C4-2B (cell line): ENCODE measurements around the gene DUSP9.

ENCODE experiments used
- H3K27ac ChIP-seq: fragments of 450-650 bp; 2 replicates; pipeline ENCODE4 v1.5.1; 2017
- ZFX ChIP-seq: fragments of 450-650 bp; IDR thresholded peaks from 2 replicates; pipeline ENCODE4 v1.6.1; 2017
- TF ChIP-seq, protein P1 (sequence below): fragments of 450-650 bp; conservative IDR thresholded peaks from 2 replicates; pipeline ENCODE4 v1.5.1; 2017; ENCODE audit warnings: mild to moderate bottlenecking

Gene DUSP9

GRCh38 chrX:153648358-153649177, 1.6 kb downstream of the DUSP9 start:
- TF ChIP-seq, protein P1, sequence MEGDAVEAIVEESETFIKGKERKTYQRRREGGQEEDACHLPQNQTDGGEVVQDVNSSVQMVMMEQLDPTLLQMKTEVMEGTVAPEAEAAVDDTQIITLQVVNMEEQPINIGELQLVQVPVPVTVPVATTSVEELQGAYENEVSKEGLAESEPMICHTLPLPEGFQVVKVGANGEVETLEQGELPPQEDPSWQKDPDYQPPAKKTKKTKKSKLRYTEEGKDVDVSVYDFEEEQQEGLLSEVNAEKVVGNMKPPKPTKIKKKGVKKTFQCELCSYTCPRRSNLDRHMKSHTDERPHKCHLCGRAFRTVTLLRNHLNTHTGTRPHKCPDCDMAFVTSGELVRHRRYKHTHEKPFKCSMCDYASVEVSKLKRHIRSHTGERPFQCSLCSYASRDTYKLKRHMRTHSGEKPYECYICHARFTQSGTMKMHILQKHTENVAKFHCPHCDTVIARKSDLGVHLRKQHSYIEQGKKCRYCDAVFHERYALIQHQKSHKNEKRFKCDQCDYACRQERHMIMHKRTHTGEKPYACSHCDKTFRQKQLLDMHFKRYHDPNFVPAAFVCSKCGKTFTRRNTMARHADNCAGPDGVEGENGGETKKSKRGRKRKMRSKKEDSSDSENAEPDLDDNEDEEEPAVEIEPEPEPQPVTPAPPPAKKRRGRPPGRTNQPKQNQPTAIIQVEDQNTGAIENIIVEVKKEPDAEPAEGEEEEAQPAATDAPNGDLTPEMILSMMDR = no peak
- no peak for TF ChIP-seq ZFX
- H3K27ac ChIP-seq = no peak overlapping the region

DNA sequence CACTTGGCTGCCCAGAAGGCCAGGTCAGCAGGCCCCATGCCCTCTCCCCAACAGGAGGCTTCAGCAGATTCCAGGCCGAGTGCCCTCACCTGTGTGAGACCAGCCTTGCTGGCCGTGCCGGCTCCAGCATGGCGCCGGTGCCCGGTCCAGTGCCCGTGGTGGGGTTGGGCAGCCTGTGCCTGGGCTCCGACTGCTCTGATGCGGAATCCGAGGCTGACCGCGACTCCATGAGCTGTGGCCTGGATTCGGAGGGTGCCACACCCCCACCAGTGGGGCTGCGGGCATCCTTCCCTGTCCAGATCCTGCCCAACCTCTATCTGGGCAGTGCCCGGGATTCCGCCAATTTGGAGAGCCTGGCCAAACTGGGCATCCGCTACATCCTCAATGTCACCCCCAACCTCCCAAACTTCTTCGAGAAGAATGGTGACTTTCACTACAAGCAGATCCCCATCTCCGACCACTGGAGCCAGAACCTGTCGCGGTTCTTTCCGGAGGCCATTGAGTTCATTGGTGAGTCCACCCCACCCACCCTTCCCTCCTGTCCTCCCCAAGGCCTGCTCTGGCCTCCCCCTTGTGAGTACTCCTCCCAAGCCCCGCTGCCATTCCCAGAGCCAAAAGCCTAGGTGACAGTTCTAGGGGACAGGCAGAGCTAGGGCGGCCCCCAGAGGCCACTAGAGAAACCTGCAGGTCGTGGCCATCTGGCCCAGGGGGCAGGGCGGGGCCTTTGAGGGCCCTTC, 2.3 kb downstream of the DUSP9 start:
- TF ChIP-seq ZFX = no peak
- TF ChIP-seq, protein P1 = peak; percentile 42
- no peak overlapping the region for H3K27ac ChIP-seq

DNA sequence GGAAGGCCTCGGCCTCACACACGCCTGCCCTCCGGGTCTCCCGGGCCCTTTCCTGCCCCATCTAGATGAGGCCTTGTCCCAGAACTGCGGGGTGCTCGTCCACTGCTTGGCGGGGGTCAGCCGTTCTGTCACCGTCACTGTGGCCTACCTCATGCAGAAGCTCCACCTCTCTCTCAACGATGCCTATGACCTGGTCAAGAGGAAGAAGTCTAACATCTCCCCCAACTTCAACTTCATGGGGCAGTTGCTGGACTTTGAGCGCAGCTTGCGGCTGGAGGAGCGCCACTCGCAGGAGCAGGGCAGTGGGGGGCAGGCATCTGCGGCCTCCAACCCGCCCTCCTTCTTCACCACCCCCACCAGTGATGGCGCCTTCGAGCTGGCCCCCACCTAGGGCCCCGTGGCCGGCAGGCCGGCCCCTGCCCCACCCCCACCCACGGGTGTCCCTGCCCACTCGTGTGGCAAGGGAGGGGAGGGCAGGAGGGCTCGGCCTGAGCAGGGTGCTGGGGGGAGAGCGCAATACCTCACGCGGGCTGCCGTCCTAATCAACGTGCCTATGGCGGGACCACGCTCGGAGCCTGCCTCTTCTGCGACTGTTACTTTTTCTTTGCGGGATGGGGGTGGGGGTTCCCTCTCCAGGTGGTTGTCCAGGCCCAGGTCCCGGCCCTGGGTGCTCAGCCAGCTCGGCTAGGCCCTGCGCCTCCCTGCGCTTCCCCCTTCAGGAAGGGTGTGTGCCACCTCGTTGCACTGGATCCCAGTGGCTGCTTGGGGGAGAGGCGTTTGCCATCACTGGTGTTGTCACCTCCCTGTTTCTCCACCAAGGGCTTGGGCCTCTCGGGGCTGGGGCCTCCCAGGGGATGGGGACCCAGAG, 3.1 kb downstream of the DUSP9 start:
- no peak overlapping the region for H3K27ac ChIP-seq
- TF ChIP-seq ZFX = no peak
- TF ChIP-seq, protein P1 = peak; percentile 21

DNA sequence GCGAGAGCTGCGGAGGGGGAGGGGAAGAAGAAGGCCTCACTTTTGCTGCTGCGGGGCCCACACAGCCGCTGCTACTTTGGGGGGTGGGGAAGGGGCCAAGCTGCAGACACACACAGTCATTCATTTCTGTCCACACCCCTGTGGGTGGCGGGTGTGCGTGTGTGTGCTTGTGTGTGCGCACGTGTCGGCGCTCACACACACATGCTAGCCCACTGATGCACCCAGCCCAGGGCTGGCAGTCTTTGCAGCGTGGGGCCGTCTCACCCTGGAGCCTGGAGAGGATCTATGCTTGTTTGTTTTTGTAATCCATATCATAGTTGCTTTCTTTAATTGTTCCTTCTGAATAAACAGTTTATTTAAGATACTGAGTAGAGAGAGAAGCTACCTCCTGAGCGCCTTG, 4.0 kb downstream of the DUSP9 start:
- TF ChIP-seq, protein P1 = no peak
- no peak for TF ChIP-seq ZFX
- no peak overlapping the region for H3K27ac ChIP-seq

DNA sequence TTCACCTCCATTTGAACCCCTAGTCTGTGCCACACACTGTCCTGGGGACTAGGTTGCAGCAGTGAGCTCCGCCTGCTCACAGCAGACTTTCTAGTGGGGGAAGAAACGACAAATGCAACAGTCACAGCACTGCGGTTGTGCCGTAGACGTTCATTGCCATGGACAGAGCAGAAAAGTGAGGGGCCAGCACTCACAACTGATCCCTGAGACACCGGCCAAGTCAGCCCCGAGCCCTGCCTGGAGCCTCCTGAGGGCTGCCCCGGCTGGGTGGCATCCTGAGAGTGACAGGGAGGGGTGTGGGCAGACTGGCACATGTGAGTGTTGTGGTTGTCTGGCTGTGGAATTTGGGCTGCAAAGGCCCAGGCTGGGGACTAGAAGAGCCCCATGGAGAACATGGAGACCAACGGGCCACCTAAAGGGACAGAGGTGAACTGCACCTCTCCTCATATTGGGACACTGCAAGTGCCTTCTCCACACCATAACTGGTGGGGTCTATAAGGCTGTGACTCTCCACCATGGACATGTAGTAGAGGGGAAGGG, 4.6 kb downstream of the DUSP9 start:
- TF ChIP-seq, protein P1 = peak; percentile 28
- no peak for TF ChIP-seq ZFX
- H3K27ac ChIP-seq = no peak overlapping the region

GRCh38 chrX:153653556-153653955, 6.6 kb downstream of the DUSP9 start:
- H3K27ac ChIP-seq = no peak overlapping the region
- TF ChIP-seq ZFX = no peak
- TF ChIP-seq, protein P1 = no peak
